ENCODE data around the gene XXYLT1.

The XXYLT1 gene

GRCh38 chr3:195210266-195210973 lies 60.5 kb downstream of the XXYLT1 start:
- Histone ChIP-seq H3K9me3 (ENCODE audit: severe bottlenecking) (no peaks in the 10 kb centered on the region), H3K27me3 (ENCODE audit: insufficient read depth, poor library complexity, severe bottlenecking) (no peaks in the 10 kb centered on the region), H3K4me1 (ENCODE audit: insufficient read depth, poor library complexity, severe bottlenecking) (peaks cover 18% of the 10 kb centered on the region), H3K27ac (ENCODE audit: poor library complexity, severe bottlenecking) (peak overlapping the region; percentile 16), H3K4me3 (ENCODE audit: severe bottlenecking) (no peak overlapping the region), H3K36me3 (ENCODE audit: low read depth) (no peaks in the 10 kb centered on the region)
- no peak for TF ChIP-seq CTCF (IDR thresholded peaks at IDR 0.05; ENCODE audit: poor library complexity, severe bottlenecking)
- DNase-seq (ENCODE audit: low spot score) (no peak), ATAC-seq (ENCODE audit: low read depth) (peak; percentile 41; the same call in 1 of the 3 replicates)

- no peaks in the 10 kb centered on the region for H3K27me3 ChIP-seq (ENCODE audit: insufficient read depth, poor library complexity, severe bottlenecking)
- peak; percentile 29; the same call in 1 of the 3 replicates for ATAC-seq (ENCODE audit: low read depth)
- H3K27ac ChIP-seq (ENCODE audit: poor library complexity, severe bottlenecking), result no peak overlapping the region
- no peak for TF ChIP-seq CTCF (IDR thresholded peaks at IDR 0.05; ENCODE audit: poor library complexity, severe bottlenecking)
- no peaks in the 10 kb centered on the region for H3K36me3 ChIP-seq (ENCODE audit: low read depth)
- DNase-seq (ENCODE audit: low spot score), result no peak
- no peaks in the 10 kb centered on the region for H3K9me3 ChIP-seq (ENCODE audit: severe bottlenecking)
- no peak overlapping the region for H3K4me3 ChIP-seq (ENCODE audit: severe bottlenecking)
- H3K4me1 ChIP-seq (ENCODE audit: insufficient read depth, poor library complexity, severe bottlenecking), result peaks cover 19% of the 10 kb centered on the region
Measured at GRCh38 chr3:195209847-195210265, 61.1 kb downstream of the XXYLT1 start.

GRCh38 chr3:195209083-195209846 lies 61.7 kb downstream of the XXYLT1 start:
- no peaks in the 10 kb centered on the region for H3K9me3 ChIP-seq (ENCODE audit: severe bottlenecking)
- peaks cover 19% of the 10 kb centered on the region for H3K4me1 ChIP-seq (ENCODE audit: insufficient read depth, poor library complexity, severe bottlenecking)
- H3K36me3 ChIP-seq (ENCODE audit: low read depth), result no peaks in the 10 kb centered on the region
- no peak overlapping the region for H3K27ac ChIP-seq (ENCODE audit: poor library complexity, severe bottlenecking)
- ATAC-seq (ENCODE audit: low read depth), result no peak
- no peak overlapping the region for H3K4me3 ChIP-seq (ENCODE audit: severe bottlenecking)
- DNase-seq (ENCODE audit: low spot score), result no peak
- TF ChIP-seq CTCF (IDR thresholded peaks at IDR 0.05; ENCODE audit: poor library complexity, severe bottlenecking), result no peak
- no peaks in the 10 kb centered on the region for H3K27me3 ChIP-seq (ENCODE audit: insufficient read depth, poor library complexity, severe bottlenecking)

GRCh38 chr3:195208631-195209030 lies 62.3 kb downstream of the XXYLT1 start:
- H3K9me3 ChIP-seq (ENCODE audit: severe bottlenecking), result no peaks in the 10 kb centered on the region
- H3K27me3 ChIP-seq (ENCODE audit: insufficient read depth, poor library complexity, severe bottlenecking), result no peaks in the 10 kb centered on the region
- DNase-seq (ENCODE audit: low spot score), result no peak
- peaks cover 19% of the 10 kb centered on the region for H3K4me1 ChIP-seq (ENCODE audit: insufficient read depth, poor library complexity, severe bottlenecking)
- H3K27ac ChIP-seq (ENCODE audit: poor library complexity, severe bottlenecking), result no peak overlapping the region
- no peaks in the 10 kb centered on the region for H3K36me3 ChIP-seq (ENCODE audit: low read depth)
- TF ChIP-seq CTCF (IDR thresholded peaks at IDR 0.05; ENCODE audit: poor library complexity, severe bottlenecking), result no peak
- ATAC-seq (ENCODE audit: low read depth), result no peak
- no peak overlapping the region for H3K4me3 ChIP-seq (ENCODE audit: severe bottlenecking)

All from RWPE2 (cell line).